NB4 (cell line): ENCODE results near the gene CRYGC.

Experiments used
- DNase-seq: peaks from one replicate; pipeline ENCODE4 v3.0.0; 2010; ENCODE audit warnings: low read depth
- H3K4me3 ChIP-seq: one replicate; pipeline ENCODE4 v1.5.1; 2011; ENCODE audit warnings: mild to moderate bottlenecking, low read depth, low read length, moderate library complexity
- MYC ChIP-seq: IDR thresholded peaks from 2 replicates; pipeline ENCODE4 v1.6.1; 2011; ENCODE audit warnings: low read depth, low read length
- POLR2A ChIP-seq: IDR thresholded peaks from 2 replicates; pipeline ENCODE4 v1.6.1; 2011; ENCODE audit warnings: mild to moderate bottlenecking; ENCODE audit not compliant: insufficient read length; ENCODE audit errors: extremely low read depth
- TF ChIP-seq, protein P1 (sequence below): IDR thresholded peaks from 2 replicates; pipeline ENCODE4 v1.6.1; 2011; ENCODE audit warnings: low read depth, low read length
- TF ChIP-seq, protein P2 (sequence below): IDR thresholded peaks from one replicate; pipeline ENCODE4 v1.5.1; 2012; ENCODE audit warnings: low read depth, low read length

CRYGC gene

DNA sequence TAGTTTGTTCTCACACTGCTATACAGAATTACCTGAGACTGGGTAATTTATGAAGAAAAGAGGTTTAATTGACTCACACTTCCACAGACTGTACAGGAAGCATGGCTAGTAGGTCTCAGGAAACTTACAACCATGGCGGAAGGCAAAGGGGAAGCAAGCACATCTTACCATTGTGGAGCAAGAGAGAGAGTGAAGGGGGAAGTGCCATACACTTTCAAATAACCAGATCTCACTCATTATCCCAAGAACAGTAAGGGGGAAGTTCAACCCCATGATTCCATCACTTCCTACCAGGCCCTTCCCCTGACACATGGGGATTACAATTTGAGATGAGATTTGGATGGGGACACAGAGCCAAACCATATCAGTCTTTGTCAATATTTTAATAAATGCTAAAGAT lies 21.3 kb upstream of the CRYGC start:
- H3K4me3 ChIP-seq, result no peak overlapping the region
- DNase-seq, result no peak
- no peak for TF ChIP-seq POLR2A
- TF ChIP-seq MYC, result no peak
- TF ChIP-seq, protein P1, sequence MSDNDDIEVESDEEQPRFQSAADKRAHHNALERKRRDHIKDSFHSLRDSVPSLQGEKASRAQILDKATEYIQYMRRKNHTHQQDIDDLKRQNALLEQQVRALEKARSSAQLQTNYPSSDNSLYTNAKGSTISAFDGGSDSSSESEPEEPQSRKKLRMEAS, result no peak
- TF ChIP-seq, protein P2, sequence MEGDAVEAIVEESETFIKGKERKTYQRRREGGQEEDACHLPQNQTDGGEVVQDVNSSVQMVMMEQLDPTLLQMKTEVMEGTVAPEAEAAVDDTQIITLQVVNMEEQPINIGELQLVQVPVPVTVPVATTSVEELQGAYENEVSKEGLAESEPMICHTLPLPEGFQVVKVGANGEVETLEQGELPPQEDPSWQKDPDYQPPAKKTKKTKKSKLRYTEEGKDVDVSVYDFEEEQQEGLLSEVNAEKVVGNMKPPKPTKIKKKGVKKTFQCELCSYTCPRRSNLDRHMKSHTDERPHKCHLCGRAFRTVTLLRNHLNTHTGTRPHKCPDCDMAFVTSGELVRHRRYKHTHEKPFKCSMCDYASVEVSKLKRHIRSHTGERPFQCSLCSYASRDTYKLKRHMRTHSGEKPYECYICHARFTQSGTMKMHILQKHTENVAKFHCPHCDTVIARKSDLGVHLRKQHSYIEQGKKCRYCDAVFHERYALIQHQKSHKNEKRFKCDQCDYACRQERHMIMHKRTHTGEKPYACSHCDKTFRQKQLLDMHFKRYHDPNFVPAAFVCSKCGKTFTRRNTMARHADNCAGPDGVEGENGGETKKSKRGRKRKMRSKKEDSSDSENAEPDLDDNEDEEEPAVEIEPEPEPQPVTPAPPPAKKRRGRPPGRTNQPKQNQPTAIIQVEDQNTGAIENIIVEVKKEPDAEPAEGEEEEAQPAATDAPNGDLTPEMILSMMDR, result no peak

DNA sequence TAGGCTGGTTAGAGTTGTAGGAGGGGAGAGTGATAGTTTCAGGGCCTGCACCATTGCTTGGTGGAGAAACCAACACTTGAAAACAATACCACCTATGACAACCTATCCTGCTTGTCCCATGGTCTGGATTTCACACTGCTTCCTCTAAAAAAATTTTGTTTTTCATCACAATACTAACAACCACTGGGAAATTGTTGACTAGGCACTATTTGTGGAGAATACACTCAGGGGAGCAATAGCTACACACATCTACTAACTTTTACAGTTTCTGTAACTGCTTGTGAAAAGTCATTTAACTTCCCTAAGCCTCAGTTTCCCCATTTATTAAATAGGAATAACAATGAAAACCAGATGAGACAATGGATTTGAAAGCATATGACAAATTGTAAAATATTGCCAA lies 20.5 kb upstream of the CRYGC start:
- TF ChIP-seq, protein P1, result no peak
- TF ChIP-seq, protein P2, result no peak
- TF ChIP-seq MYC, result no peak
- no peak for TF ChIP-seq POLR2A
- H3K4me3 ChIP-seq, result no peak overlapping the region
- DNase-seq, result no peak

DNA sequence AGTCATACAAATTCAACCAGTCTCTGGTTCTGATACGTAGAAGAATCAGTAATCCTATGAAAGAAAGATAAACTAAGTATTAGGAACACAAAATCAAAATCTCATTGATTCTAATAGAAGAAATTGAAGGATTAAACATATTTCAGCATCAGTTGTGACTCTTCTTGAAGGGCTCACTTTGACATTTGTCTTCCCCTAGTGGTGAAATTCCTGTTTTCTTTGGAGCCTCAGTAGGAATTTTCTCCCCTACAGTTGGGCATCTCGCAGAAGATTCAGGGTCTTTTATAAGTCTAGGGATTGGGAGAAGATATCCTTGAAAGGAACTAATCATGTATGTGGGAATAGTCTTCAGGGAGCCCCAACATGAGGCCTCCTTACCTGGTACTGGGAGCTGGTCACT lies 19.2 kb upstream of the CRYGC start:
- TF ChIP-seq, protein P1, result no peak
- TF ChIP-seq, protein P2, result peak; percentile 7
- no peak for DNase-seq
- H3K4me3 ChIP-seq, result no peak overlapping the region

DNA sequence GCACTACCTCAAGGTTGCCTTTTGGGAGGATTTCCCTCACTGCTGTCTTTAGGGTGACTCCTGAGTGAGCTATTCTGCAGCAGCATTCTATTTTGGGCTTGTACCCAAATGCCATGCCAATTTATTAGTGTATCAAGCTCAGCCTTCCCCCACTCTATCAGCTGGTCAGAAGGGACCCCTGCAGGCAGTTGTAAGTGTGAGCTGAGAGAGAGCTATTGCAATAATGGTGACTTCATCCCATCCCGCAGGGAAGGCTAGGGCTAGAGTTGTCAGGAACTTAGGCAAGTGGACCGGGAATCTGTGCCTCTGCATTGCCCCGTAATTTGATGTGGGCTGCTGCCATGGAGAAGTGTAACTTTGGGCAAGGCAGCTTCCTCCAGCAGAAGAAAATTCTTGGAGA lies 18.1 kb upstream of the CRYGC start:
- H3K4me3 ChIP-seq, result no peak overlapping the region
- DNase-seq, result no peak
- TF ChIP-seq, protein P1, result no peak
- no peak for TF ChIP-seq MYC
- no peak for TF ChIP-seq POLR2A
- TF ChIP-seq, protein P2, result no peak

DNA sequence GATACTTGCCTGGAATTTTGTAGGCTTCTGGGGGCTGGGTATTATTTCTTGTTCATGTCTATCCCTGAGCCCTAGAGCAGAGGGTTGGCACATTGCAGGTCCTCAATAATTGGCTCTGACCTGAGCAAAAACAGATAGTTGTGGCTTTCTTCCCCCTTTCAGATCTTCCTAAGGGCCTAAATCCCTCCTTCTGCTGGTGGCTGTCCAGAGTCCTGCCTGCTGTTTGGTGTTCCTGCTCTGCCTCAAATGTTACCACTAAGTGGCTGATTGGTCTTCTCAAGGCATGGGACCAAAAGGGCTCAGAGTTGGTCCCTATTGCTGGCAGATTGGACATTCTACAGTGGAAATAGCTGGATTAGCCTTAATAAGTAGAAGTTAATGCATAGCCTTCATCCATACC lies 17.4 kb upstream of the CRYGC start:
- TF ChIP-seq, protein P2, result no peak
- TF ChIP-seq, protein P1, result no peak
- no peak for TF ChIP-seq POLR2A
- no peak for TF ChIP-seq MYC
- no peak overlapping the region for H3K4me3 ChIP-seq
- DNase-seq, result no peak

DNA sequence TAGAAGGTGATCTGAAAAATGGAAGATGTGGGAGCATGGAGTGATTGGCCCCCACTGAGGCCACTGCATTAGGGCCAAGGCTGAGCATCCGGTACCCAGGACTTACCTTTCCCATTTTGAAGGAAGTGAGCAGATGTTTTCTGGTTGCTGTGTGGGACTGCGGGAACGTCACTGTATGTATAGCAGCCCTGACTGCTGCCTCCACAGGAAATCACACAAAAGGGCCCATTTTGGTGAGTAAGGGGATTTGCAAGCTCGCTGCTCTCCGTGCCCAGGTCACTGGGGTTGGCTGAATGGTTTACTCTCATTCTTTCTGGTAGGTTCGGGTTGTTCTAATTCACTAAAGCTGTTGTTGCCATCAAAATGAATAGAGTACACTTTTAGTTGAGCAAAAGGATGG lies 16.4 kb upstream of the CRYGC start, which contains the start of gene CRYGB:
TSS of gene CRYGB (minus strand) at position 153 of the 400 bp plus-strand sequence. CDS start at position 115, 38 bp downstream.
- TF ChIP-seq, protein P2, result no peak
- TF ChIP-seq POLR2A (no peak), MYC (no peak)
- TF ChIP-seq, protein P1, result no peak
- no peak for DNase-seq
- H3K4me3 ChIP-seq, result no peak within 1 kb of the TSS
